ENCODE results near the gene S100PBP. TPM values are rescaled to one million over a fixed set of nuclear protein-coding genes. Genes with fewer than 3 reads are reported as not detected.

The S100PBP gene
- total and polyA plus RNA-seq, 9 of the 15 experiments (the other 6 are each of a cell fraction or from before 2014, with no cell fraction given), result 22.9 to 60.2 (median 32.9) TPM

GRCh38 chr1:32774950-32775634, 42.4 kb upstream of the S100PBP start (continued):
- 0 out of 2 replicates have a peak, but pooled peaks have one; percentile 54 for TF ChIP-seq ZNF280B (CRISPR knock-in tag; IDR thresholded peaks at IDR 0.05)
- no peak for TF ChIP-seq KDM4B (IDR thresholded peaks at IDR 0.05; ENCODE audit: borderline replicate concordance in 2 of 2, low read depth in 1 of 2)
- TF ChIP-seq ZNF384 (IDR thresholded peaks at IDR 0.05; ENCODE audit: low read depth, low read length), result no peak
- TF ChIP-seq EHMT2 (IDR thresholded peaks at IDR 0.05), result no peak
- TF ChIP-seq BMI1 (IDR thresholded peaks at IDR 0.05; ENCODE audit: low read length), result no peak
- TF ChIP-seq ZSCAN29 (IDR thresholded peaks at IDR 0.05), result no peak
- TF ChIP-seq THRAP3 (IDR thresholded peaks at IDR 0.05; ENCODE audit: borderline replicate concordance), result no peak
- no peak for TF ChIP-seq SMAD2 (IDR thresholded peaks at IDR 0.05; ENCODE audit: low read depth, low read length)
- no peak for TF ChIP-seq ZNF134 (CRISPR knock-in tag; conservative IDR thresholded peaks at IDR 0.05)

Data from K562 (cell line).